PC-9 (cell line): Measurements from ENCODE around the gene GAL.

Experiments
- CTCF ChIP-seq: fragments of 200-600 bp; sonication (generic); conservative IDR thresholded peaks from 2 replicates; pipeline ENCODE4 v1.6.1; 2017; ENCODE audit warnings: mixed run types, antibody characterized with exemption, mild to moderate bottlenecking, moderate library complexity
- EZH2 ChIP-seq: fragments of 200-600 bp; sonication (generic); IDR thresholded peaks from 2 replicates; pipeline ENCODE4 v1.8.0; 2017; ENCODE audit warnings: antibody characterized with exemption, low read depth

- TF ChIP-seq CTCF (no peak), EZH2 (no peak)
Observed at GRCh38 chr11:68658097-68658496, 26.2 kb upstream of the GAL start.
